NB4 (cell line): Measurements from ENCODE around the gene PTGES3.

Experiments
- POLR2A ChIP-seq: IDR thresholded peaks from 2 replicates; pipeline ENCODE4 v1.6.1; 2011; ENCODE audit warnings: mild to moderate bottlenecking; ENCODE audit not compliant: insufficient read length; ENCODE audit errors: extremely low read depth
- TF ChIP-seq, protein P1 (sequence below): IDR thresholded peaks from one replicate; pipeline ENCODE4 v1.5.1; 2012; ENCODE audit warnings: low read depth, low read length

DNA sequence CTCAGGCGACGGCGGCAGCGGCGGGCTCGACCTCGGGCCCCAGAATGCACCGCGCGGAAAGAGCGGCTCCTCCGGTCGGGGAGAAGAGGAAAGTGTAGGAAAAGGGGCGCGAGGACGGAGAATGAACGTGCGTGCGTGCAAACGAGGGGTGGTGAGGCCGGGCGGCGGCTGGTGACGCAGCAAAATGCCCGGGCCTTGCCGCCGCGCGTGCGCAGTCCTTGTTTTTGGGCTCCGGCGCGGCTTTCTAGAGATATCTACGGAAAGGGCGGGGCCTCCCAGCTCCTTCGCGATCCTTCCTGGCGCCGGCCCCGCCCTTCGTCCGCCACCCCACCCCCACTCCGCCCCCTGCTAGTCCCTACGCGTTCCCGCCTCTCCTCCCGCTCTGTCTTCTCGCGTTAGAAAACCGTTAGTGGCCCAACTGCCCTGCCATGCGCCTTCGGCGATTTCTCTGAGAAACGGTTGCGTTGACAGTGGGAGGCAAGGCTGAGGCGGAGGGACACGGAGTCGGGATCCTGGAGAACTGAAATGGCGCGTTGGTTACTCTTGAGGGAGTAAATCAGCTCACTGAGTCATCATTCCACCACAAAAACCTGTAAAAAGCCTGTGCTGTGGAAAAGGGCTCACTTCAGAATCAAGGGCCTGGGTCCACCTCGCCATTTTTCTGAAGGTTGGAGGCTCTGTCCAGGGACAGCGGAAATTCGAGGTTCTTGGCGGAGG is at the start of gene PTGES3:
- TF ChIP-seq, protein P1, sequence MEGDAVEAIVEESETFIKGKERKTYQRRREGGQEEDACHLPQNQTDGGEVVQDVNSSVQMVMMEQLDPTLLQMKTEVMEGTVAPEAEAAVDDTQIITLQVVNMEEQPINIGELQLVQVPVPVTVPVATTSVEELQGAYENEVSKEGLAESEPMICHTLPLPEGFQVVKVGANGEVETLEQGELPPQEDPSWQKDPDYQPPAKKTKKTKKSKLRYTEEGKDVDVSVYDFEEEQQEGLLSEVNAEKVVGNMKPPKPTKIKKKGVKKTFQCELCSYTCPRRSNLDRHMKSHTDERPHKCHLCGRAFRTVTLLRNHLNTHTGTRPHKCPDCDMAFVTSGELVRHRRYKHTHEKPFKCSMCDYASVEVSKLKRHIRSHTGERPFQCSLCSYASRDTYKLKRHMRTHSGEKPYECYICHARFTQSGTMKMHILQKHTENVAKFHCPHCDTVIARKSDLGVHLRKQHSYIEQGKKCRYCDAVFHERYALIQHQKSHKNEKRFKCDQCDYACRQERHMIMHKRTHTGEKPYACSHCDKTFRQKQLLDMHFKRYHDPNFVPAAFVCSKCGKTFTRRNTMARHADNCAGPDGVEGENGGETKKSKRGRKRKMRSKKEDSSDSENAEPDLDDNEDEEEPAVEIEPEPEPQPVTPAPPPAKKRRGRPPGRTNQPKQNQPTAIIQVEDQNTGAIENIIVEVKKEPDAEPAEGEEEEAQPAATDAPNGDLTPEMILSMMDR = no peak
- TF ChIP-seq POLR2A = peak; percentile 89
